Effector memory CD8-positive, alpha-beta T cell (primary cell): ENCODE data around the gene SLC25A21.
"Not testable (repeated sequence)": the region's sequence is repeated elsewhere in the genome, so short reads cannot be mapped to it uniquely, and the experiment has no call there.

Experiments
- ATAC-seq: fragments of 150-1000 bp; cut with Tn5 transposase; replicated peaks from 2 replicates; pipeline ENCODE4 v1.10.0; 2021; ENCODE audit warnings: mild to moderate bottlenecking, moderate library complexity
- DNase-seq, 3 experiments: peaks; one replicate each; pipeline ENCODE4 v3.0.0; 2021
- H3K27ac Mint-ChIP-seq, 2 donors: one replicate each; pipeline ENCODE4 v1.8.0; 2022; ENCODE audit warnings: mild to moderate bottlenecking in 2 of 2, mixed read lengths in 2 of 2, moderate library complexity in 2 of 2
- H3K27me3 Mint-ChIP-seq, 2 donors: one replicate each; pipeline ENCODE4 v1.8.0; 2022; ENCODE audit warnings: mixed read lengths in 2 of 2
- H3K36me3 Mint-ChIP-seq: one replicate; pipeline ENCODE4 v1.8.0; 2022; ENCODE audit warnings: mild to moderate bottlenecking, moderate library complexity, mixed read lengths; ENCODE audit not compliant: insufficient read depth
- H3K4me1 Mint-ChIP-seq, 2 donors: one replicate each; pipeline ENCODE4 v1.8.0; 2022; ENCODE audit warnings: low read depth in 2 of 2, mixed read lengths in 2 of 2
- H3K4me3 Mint-ChIP-seq, 2 donors: one replicate each; pipeline ENCODE4 v1.8.0; 2022; ENCODE audit warnings: mild to moderate bottlenecking in 2 of 2, mixed read lengths in 2 of 2, moderate library complexity in 2 of 2
- H3K9me3 Mint-ChIP-seq, 2 donors: one replicate each; pipeline ENCODE4 v1.8.0; 2022; ENCODE audit warnings: mixed read lengths in 2 of 2

Gene SLC25A21

DNA sequence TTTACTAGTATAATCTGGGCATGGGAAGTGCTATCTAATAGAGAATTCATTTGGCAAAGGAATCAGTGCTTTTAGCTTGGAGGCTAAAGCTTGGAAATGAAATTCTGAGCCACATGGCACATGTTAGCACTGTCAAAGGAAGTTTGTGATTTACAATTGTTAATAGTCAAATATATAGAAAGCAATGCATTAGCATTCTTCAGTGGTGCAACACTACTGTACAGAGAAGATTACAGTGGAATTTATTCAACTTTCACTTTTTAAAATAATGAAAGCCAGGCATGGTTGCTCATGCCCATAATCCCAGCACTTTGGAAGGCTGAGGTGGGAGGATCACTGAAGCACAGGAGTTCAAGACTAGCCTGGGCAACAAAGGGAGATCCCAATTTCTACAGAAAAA is 464.8 kb downstream of the SLC25A21 start:
- DNase-seq (no peak), ATAC-seq (no peak)
- Mint-ChIP-seq H3K4me1 (no peaks in the 10 kb centered on the region), H3K9me3 (peaks cover 0 to 2% of the 10 kb centered on the region in 2 donors), H3K36me3 (no peaks in the 10 kb centered on the region), H3K27ac (no peak overlapping the region), H3K27me3 (no peaks in the 10 kb centered on the region), H3K4me3 (no peak overlapping the region)

GRCh38 chr14:36702474-36702873 is 469.9 kb downstream of the SLC25A21 start:
- no peak for DNase-seq
- H3K36me3 Mint-ChIP-seq, result no peaks in the 10 kb centered on the region
- H3K27ac Mint-ChIP-seq, result no peak overlapping the region
- H3K27me3 Mint-ChIP-seq, result no peaks in the 10 kb centered on the region
- H3K9me3 Mint-ChIP-seq, result peaks cover 4 to 15% of the 10 kb centered on the region in 2 donors
- no peak for ATAC-seq
- no peak overlapping the region for H3K4me3 Mint-ChIP-seq
- no peaks in the 10 kb centered on the region for H3K4me1 Mint-ChIP-seq

GRCh38 chr14:36701132-36701531 is 471.3 kb downstream of the SLC25A21 start:
- Mint-ChIP-seq H3K27me3 (no peaks in the 10 kb centered on the region), H3K27ac (no peak overlapping the region), H3K4me3 (no peak overlapping the region), H3K9me3 (peaks cover 7 to 15% of the 10 kb centered on the region in 2 donors), H3K36me3 (no peaks in the 10 kb centered on the region), H3K4me1 (no peaks in the 10 kb centered on the region)
- DNase-seq (no peak), ATAC-seq (no peak)

GRCh38 chr14:36700651-36701050 is 471.8 kb downstream of the SLC25A21 start:
- Mint-ChIP-seq H3K4me3 (no peak overlapping the region), H3K9me3 (peaks cover 7 to 15% of the 10 kb centered on the region in 2 donors), H3K27me3 (no peaks in the 10 kb centered on the region), H3K36me3 (no peaks in the 10 kb centered on the region), H3K27ac (no peak overlapping the region), H3K4me1 (no peaks in the 10 kb centered on the region)
- no peak for DNase-seq
- ATAC-seq, result no peak

DNA sequence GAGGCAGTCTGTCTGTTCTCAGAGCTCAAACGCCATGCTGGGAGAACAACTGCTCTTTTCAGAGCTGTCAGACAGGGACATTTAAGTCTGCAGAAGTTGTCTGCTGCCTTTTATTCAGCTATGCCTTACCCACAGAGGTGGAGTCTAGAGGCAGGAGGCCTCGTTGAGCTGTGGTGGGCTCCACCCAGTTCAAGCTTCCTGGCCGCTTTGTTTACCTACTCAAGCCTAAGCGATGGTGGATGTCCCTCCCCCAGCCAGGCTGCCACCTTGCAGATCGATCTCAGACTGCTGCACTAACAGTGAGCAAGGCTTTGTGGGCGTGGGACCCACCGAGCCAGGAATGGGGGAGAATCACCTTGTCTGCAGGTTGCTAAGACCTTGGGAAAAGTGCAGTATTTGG is 473.0 kb downstream of the SLC25A21 start:
- H3K36me3 Mint-ChIP-seq, H3K27ac Mint-ChIP-seq, DNase-seq, H3K4me1 Mint-ChIP-seq, H3K4me3 Mint-ChIP-seq, ATAC-seq, H3K27me3 Mint-ChIP-seq: not testable (repeated sequence)
- peaks cover 9 to 15% of the 10 kb centered on the region in 2 donors for H3K9me3 Mint-ChIP-seq

GRCh38 chr14:36690311-36691040 is 481.9 kb downstream of the SLC25A21 start:
- ATAC-seq, result no peak
- no peaks in the 10 kb centered on the region for H3K4me1 Mint-ChIP-seq
- peaks cover 4 to 24% of the 10 kb centered on the region in 2 donors for H3K9me3 Mint-ChIP-seq
- H3K27ac Mint-ChIP-seq, result no peak overlapping the region
- no peaks in the 10 kb centered on the region for H3K36me3 Mint-ChIP-seq
- no peaks in the 10 kb centered on the region for H3K27me3 Mint-ChIP-seq
- no peak for DNase-seq
- H3K4me3 Mint-ChIP-seq, result no peak overlapping the region

DNA sequence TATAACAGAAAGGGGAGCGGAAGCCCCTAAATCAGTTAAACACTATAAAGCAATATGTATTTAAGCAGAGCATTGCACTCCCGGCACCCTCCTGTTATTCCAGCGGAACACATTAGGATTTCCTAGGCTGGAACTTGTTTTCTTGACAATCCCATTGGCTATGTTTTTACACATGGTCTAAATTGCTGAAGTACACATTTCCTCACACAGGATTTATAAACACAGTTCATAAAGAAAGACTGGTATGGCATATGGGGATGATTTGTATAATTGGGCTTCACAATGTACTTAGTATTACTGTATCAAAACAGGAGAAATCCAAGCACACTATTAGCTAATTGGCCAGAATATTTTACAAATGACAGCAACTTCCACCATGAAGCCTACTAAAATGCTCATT is 487.5 kb downstream of the SLC25A21 start:
- Mint-ChIP-seq H3K27me3 (no peaks in the 10 kb centered on the region), H3K4me1 (no peaks in the 10 kb centered on the region), H3K36me3 (no peaks in the 10 kb centered on the region), H3K4me3 (no peak overlapping the region), H3K27ac (no peak overlapping the region), H3K9me3 (peaks cover 1 to 17% of the 10 kb centered on the region in 2 donors)
- no peak for ATAC-seq
- no peak for DNase-seq

DNA sequence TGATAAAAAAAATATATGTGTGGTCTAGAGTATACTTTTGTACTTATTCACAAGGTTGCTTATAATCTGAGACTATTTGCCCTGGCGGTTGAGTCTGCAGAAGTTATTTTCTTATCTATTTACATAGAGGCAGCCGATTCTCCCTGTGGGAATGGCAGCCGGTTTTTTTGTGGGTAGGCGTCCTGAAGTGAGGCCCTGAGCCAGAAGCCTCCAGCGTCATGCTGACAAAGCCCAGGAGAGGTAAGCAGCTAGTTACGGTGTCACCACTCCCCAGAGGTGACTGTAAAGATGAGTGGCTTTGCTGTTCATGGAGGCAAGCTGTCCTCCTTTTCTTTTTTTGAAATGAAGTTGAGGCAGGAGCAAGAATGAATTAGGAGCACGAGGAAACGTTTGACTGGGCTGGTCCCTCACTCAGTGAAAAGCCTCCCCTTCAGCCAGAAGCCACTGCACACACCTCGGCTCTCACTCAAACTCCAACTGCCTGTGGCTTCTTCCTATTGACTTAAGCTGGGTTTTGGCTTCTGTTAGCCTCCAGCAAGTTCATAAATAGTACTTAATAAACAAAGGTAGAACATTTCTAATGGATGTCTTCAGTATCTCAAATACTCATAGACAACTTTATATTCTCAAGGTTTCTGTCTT is 489.2 kb downstream of the SLC25A21 start:
- H3K36me3 Mint-ChIP-seq, result no peaks in the 10 kb centered on the region

DNA sequence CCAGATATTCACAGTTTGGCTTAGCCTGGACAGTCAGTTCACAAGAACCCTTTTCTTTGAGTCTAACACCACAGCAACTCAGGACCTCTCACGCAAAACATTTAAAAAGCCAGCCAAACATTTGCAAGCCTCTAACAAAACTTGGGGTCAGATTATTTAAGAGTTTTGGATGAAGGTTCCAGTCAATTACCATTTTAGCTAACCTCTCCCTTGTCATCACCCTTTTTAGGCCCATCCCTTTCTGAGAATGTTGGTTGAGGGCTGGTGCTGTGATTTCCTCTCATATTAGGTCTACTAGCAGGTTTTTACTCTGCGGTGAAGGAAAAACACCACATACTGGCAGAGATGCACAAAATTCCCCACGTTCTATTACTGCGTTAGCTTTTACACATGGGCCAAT is 490.1 kb downstream of the SLC25A21 start:
- no peaks in the 10 kb centered on the region for H3K27me3 Mint-ChIP-seq
- DNase-seq (no peak), ATAC-seq (no peak)
- no peaks in the 10 kb centered on the region for H3K36me3 Mint-ChIP-seq
- peaks cover under 1 to 1% of the 10 kb centered on the region in 2 donors for H3K9me3 Mint-ChIP-seq
- no peak overlapping the region for H3K27ac Mint-ChIP-seq
- no peak overlapping the region for H3K4me3 Mint-ChIP-seq
- H3K4me1 Mint-ChIP-seq, result no peaks in the 10 kb centered on the region

More for the DNA sequence above, 489.2 kb downstream of the SLC25A21 start:
- H3K4me3 Mint-ChIP-seq, result no peak overlapping the region
- DNase-seq (no peak), ATAC-seq (no peak)
- H3K27ac Mint-ChIP-seq, result no peak overlapping the region
- H3K27me3 Mint-ChIP-seq, result no peaks in the 10 kb centered on the region
- peaks cover 1 to 9% of the 10 kb centered on the region in 2 donors for H3K9me3 Mint-ChIP-seq
- no peaks in the 10 kb centered on the region for H3K4me1 Mint-ChIP-seq

DNA sequence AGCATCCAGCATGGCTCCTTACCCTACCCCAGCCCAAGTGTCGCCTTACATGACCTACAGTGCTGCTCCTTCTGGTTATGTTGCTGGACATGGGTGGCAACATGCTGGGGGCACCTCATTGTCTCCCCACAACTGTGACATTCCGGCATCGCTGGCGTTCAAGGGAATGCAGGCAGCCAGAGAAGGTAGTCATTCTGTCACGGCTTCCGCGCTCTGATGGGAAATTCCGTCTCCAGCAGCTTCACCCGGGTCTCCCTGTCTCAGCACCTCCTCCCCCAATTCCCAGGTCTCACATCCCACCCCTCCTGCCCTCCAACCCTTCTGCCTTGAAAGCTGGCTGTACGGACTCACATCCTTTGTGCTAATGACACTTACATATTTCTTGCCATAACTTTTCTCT is 496.2 kb downstream of the SLC25A21 start:
- DNase-seq (no peak), ATAC-seq (no peak)
- Mint-ChIP-seq H3K27me3 (no peaks in the 10 kb centered on the region), H3K4me3 (no peak overlapping the region), H3K36me3 (no peaks in the 10 kb centered on the region), H3K4me1 (no peaks in the 10 kb centered on the region), H3K27ac (no peak overlapping the region), H3K9me3 (peaks cover 0 to 2% of the 10 kb centered on the region in 2 donors)

DNA sequence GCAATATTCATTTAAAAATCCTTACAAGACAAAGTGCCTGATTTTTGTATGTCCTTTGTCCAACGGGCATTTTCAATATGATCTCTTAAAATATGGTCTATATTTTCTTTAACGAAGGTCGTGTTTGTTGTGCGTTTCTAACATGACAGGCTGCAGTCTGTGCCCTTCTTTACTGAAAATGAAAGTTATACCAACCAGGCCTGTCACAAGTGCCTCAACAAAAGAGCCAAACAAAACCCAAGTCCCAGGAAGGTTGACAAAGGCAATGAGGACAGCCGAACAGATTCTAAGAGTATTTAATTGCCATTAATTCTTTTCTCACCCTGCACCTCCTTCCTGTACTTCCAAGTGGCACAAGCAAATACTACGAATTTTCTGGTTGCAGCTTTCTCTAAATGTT is 496.8 kb downstream of the SLC25A21 start:
- Mint-ChIP-seq H3K9me3 (peaks cover 0 to 2% of the 10 kb centered on the region in 2 donors), H3K27ac (no peak overlapping the region), H3K27me3 (no peaks in the 10 kb centered on the region), H3K4me3 (no peak overlapping the region), H3K36me3 (no peaks in the 10 kb centered on the region), H3K4me1 (no peaks in the 10 kb centered on the region)
- ATAC-seq (no peak), DNase-seq (no peak)

DNA sequence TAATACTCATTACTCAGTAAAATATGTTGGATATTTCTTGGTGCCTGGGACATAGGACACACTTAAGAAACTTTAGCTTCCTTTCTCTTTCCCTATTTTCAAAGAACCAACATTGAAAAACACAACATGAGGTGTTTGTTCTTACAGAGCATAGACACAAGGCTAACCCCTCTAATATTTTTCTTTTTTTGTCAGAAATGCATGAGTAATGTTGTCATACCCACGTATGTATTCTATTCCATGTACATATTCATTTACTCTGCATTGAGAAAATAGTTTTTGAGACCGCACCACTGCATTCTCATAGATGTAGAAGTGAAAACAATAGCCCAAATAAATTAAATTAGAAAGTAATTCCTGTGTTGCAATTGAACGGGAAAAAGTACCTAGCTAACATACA is 497.7 kb downstream of the SLC25A21 start:
- no peaks in the 10 kb centered on the region for H3K27me3 Mint-ChIP-seq
- H3K4me1 Mint-ChIP-seq, result no peaks in the 10 kb centered on the region
- DNase-seq (no peak), ATAC-seq (no peak)
- no peaks in the 10 kb centered on the region for H3K36me3 Mint-ChIP-seq
- no peak overlapping the region for H3K27ac Mint-ChIP-seq
- H3K4me3 Mint-ChIP-seq, result no peak overlapping the region
- H3K9me3 Mint-ChIP-seq, result peaks cover 0 to 2% of the 10 kb centered on the region in 2 donors

GRCh38 chr14:36672095-36672494 is 500.3 kb downstream of the SLC25A21 start:
- no peak for DNase-seq
- no peak for ATAC-seq
- H3K36me3 Mint-ChIP-seq, result no peaks in the 10 kb centered on the region
- H3K27me3 Mint-ChIP-seq, result peaks cover 8 to 9% of the 10 kb centered on the region in 2 donors
- H3K9me3 Mint-ChIP-seq, result peaks cover 0 to 2% of the 10 kb centered on the region in 2 donors
- no peaks in the 10 kb centered on the region for H3K4me1 Mint-ChIP-seq
- no peak overlapping the region for H3K4me3 Mint-ChIP-seq
- no peak overlapping the region for H3K27ac Mint-ChIP-seq

DNA sequence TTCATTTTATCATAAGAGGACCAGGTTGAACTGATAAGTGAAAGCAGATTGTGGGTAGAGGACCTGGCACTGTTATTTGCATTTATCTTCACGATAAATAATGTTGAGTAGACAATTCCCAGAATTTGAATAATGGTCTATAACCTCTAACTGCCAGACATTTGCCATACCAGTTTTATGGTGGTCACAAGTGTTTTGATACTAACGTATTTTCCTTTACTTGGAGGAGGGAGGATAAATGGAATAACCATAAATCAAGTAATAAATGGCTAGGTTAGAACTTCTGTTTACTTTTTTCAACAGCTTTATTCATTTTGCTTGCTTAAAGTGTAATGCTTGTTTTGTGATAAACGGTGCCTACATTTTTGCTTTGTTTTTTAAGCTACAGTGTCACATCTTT is 501.3 kb downstream of the SLC25A21 start:
- Mint-ChIP-seq H3K9me3 (peaks cover 0 to 2% of the 10 kb centered on the region in 2 donors), H3K27ac (no peak overlapping the region), H3K36me3 (no peaks in the 10 kb centered on the region), H3K4me1 (no peaks in the 10 kb centered on the region), H3K27me3 (peaks cover 10 to 12% of the 10 kb centered on the region in 2 donors), H3K4me3 (no peak overlapping the region)
- ATAC-seq (no peak), DNase-seq (no peak)
